ENCODE measurements around the gene PNLIPRP2.

Gene PNLIPRP2

GRCh38 chr10:116654816-116655215, 34.1 kb downstream of the PNLIPRP2 start:
- DNase-seq (ENCODE audit: low read depth in 1 of 2, low spot score in 1 of 2), result no peak

GRCh38 chr10:116655568-116655967, 34.8 kb downstream of the PNLIPRP2 start:
- DNase-seq (ENCODE audit: low read depth in 1 of 2, low spot score in 1 of 2), result no peak

- DNase-seq (ENCODE audit: low read depth in 1 of 2, low spot score in 1 of 2), result no peak
Observed at GRCh38 chr10:116656044-116656443, 35.3 kb downstream of the PNLIPRP2 start.

DNA sequence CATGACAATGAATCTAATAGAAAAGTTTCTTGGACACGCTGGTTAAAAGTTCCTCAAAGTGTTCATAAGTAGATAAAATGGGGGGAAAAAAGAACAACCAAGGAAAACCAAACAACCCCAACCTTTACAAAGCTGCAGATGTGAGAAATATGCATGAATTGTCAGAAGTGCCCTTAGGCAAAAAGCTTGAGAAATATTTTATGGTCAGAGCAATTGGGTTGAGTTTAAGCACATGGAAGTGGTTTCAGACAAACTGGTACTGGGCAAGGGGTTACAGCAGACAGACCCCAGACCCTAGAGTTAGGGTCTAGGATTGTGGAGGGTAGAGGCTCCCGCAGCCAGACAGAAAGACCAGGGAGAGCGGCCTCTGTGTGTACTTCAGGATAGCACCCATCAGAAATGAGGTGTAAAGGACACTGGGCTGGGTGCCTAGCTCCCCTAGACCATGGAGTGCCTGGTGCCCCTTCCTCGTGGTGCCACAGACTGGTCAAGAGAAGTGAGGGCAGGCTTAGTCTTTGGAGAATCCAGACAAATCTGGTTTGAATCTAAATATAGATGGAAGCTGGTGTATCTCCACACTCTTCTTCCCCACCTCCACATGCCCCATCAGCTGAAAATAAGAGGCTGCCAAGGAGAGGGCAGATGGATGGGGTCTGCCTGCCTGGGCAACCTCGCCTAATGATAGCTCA, 37.3 kb downstream of the PNLIPRP2 start:
- DNase-seq (ENCODE audit: low read depth in 1 of 2, low spot score in 1 of 2), result no peak

GRCh38 chr10:116659049-116659670, 38.4 kb downstream of the PNLIPRP2 start:
- DNase-seq (ENCODE audit: low read depth in 1 of 2, low spot score in 1 of 2), result no peak

- no peak for DNase-seq (ENCODE audit: low read depth in 1 of 2, low spot score in 1 of 2)
Observed at GRCh38 chr10:116660860-116661259, 40.1 kb downstream of the PNLIPRP2 start.

DNA sequence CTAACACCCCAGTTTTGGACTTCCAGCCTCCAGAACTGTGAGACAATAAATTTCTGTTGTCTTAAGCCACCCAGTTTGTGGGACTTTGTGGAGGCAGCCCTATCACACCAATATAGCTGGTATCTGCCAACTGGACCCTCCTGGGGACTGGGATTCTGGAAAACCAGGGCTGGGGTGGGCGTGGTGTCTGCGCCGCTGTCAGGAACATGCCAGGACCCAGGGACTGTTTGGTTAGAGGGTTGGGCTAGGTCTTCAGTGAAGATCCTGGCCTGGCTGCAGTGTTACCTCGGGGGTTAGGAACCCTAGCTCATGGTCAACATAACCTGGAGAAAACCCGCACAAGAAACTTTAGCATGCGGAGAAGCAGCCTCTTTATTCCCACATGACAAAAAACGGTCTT, 42.6 kb downstream of the PNLIPRP2 start:
- no peak for DNase-seq (ENCODE audit: low read depth in 1 of 2, low spot score in 1 of 2)

GRCh38 chr10:116664631-116665030, 43.9 kb downstream of the PNLIPRP2 start:
- no peak for DNase-seq (ENCODE audit: low read depth in 1 of 2, low spot score in 1 of 2)

DNA sequence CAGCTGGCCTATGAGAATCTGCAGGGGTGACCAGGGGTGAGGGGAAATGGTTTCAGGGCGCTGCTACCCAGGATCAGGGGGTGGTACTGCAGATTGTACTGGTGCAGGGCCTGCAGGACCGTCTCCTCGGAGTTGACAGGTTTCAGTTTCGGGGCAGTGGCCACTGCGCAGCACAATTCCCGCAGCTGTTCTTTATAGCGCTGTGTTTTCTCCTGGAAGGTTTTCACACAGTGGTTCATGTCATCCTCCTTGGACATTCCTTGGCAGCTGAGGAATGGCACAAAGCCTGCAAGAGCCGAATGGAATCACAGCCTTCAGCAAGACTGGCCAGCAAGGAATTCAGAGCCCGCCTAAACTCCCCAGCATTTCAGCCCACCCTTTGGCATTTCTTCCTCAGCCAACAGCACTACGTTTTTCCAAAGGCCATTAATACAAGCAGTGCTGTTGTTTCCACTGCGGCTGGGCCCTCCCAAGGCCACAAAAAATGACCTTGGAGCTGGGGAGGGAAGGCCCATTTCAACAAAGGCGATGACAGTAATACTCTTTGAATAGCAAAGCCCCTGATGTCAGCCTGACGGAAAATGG, 44.9 kb downstream of the PNLIPRP2 start:
- DNase-seq (ENCODE audit: low read depth in 1 of 2, low spot score in 1 of 2), result no peak

DNA sequence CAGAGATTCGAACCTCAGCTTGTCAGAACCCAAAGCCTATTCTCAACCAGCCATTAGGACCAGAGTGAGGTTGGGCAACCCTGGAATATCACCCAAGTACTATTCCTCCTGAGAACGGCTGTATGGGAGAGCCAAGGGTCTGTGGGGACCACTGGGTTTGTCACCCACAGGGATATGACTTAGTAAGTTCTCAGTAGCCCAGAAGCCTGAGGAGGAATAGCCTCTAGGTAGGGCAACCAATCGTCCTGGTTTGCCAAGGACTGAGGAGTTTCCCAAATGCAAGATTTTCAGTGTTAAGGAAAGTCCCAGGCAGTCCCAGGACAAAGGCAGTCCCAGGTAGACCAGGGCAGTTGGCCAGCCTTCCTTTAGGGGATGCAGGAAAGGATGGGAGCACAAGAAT, 46.7 kb downstream of the PNLIPRP2 start:
- no peak for DNase-seq (ENCODE audit: low read depth in 1 of 2, low spot score in 1 of 2)

DNA sequence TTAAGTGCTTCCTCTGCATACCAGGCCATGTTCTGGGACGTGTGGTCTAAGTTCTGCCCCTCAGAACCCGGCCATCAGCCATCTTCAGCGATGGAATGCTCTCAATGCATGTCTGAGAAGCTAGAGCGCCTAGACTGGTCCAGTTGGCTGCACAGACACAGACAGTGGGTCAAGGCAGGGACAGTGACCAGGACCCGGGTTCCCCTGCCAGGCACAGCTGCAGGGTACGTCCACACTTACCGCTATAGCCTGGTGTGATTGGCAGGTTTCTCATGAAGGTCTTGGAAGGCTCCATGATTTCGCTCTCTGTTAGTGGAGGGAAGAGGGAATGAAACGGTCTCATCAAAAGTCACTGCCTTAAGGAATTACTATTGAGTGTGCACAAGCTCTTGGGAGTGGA, 47.3 kb downstream of the PNLIPRP2 start:
- DNase-seq (ENCODE audit: low read depth in 1 of 2, low spot score in 1 of 2), result no peak

- no peak for DNase-seq (ENCODE audit: low read depth in 1 of 2, low spot score in 1 of 2)
Observed at GRCh38 chr10:116668446-116668845, 47.7 kb downstream of the PNLIPRP2 start.

GRCh38 chr10:116669080-116669479, 48.3 kb downstream of the PNLIPRP2 start:
- DNase-seq (ENCODE audit: low read depth in 1 of 2, low spot score in 1 of 2), result no peak

- no peak for DNase-seq (ENCODE audit: low read depth in 1 of 2, low spot score in 1 of 2)
Observed at GRCh38 chr10:116669832-116670644, 49.3 kb downstream of the PNLIPRP2 start.

GRCh38 chr10:116670706-116671105, 50.0 kb downstream of the PNLIPRP2 start:
- DNase-seq (ENCODE audit: low read depth in 1 of 2, low spot score in 1 of 2), result no peak

GRCh38 chr10:116671274-116671926, 50.6 kb downstream of the PNLIPRP2 start:
- no peak for DNase-seq (ENCODE audit: low read depth in 1 of 2, low spot score in 1 of 2)

DNA sequence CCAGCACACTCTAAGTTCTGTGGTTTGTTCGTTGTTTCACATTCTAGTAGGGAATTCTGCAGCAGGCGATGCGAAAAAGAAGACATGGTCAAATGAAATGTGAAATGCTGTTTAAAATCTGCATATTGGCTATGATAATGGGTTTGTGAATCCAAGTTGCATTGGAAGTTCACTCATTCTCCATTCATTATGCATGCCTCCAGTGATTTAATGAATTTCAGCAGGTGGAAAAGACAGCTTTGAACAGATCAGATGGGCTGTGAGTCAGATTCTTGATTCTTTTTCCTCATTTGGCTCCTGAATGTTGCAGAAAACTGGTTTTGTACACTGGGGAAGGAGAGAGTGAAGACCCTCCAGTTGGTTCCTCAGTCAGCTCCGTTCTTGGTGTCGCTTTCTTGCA, 52.1 kb downstream of the PNLIPRP2 start:
- no peak for DNase-seq (ENCODE audit: low read depth in 1 of 2, low spot score in 1 of 2)

DNA sequence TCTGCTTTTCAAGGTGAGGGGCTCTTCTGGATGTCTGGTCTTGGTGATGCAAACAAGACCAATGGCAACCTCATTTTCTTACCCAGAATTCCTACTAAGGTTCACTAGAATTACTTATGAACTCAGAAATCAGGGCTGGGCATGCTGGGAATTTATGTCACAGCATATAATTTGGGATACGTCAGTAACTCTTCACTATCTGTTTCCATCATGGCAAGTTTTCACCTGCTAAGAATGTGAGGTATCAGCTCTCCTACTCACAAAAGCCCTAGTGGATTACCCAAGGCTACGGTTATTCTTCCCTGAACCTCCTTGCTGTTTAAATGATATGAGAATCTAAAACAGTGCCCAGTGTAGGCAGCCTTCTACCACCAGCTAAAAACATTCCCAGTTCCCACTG, 53.1 kb downstream of the PNLIPRP2 start:
- no peak for DNase-seq (ENCODE audit: low read depth in 1 of 2, low spot score in 1 of 2)

DNA sequence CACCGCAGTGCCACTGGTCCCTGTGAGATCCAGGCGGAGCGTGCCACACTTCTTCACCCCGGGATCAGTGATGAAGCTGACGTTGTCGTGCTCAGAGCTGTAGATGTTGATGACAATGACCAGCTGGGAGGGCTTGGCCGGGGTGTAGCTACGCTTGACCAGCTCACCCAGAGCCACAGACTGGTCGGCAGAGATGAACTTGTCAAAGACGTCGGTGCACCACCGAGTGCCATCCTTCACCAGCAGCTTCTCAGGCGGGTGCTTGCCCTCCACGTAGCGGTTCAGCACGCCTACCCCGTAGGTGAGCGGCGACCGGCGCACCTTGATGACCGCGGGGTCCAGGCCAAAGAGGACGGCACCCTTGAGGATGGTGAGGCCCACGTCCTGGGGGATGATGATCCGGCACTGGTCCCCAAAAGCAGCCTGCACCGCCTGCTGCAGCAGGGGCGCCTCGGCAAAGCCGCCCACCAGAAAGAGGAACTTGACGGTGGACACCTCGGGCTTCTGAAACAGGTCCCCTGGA, 54.2 kb downstream of the PNLIPRP2 start:
- no peak for DNase-seq (ENCODE audit: low read depth in 1 of 2, low spot score in 1 of 2)

DNA sequence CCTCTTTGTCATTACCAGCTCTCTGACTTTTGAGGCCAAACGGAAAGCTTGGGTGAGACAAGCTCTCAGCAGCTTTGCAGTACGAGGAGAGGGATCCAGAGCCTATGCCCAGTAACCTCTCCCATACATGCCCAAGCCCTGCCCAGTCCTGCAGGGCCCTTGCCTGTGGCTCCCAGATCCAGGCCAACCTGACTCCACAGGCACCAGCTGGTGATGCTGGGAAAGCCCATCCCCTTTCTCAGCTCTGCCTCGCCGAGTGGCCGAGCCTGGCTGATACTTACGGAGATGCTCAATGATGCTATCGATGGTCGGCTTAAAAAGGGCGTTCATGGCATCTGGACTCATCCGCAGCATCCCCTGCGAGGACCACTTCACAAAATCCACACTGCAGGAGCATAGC, 55.4 kb downstream of the PNLIPRP2 start:
- DNase-seq (ENCODE audit: low read depth in 1 of 2, low spot score in 1 of 2), result no peak

DNA sequence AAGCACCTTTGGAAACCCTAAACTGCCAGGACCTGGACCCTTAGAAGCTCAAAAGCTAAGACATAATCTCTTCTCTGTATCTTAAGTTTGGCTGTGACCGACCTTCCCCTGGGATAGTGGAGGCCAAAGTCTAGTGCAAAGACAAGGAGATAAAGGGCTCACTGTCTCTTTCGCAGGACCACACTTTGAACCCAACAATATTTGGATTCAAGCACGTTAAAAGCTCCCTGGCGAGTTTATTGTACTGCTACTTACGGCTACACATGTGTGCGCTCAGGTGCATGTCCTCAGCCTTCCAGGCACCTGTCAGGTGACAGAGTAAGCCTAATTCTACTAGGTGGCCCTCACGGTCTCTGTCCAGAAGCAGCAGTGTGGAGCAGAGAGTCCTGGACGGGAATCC, 55.9 kb downstream of the PNLIPRP2 start:
- no peak for DNase-seq (ENCODE audit: low read depth in 1 of 2, low spot score in 1 of 2)
